Measurements from ENCODE around the gene B3GNT9.
A peak's percentile ranks its signal among the peaks of the same experiment; 100 is the strongest.

B3GNT9 gene

DNA sequence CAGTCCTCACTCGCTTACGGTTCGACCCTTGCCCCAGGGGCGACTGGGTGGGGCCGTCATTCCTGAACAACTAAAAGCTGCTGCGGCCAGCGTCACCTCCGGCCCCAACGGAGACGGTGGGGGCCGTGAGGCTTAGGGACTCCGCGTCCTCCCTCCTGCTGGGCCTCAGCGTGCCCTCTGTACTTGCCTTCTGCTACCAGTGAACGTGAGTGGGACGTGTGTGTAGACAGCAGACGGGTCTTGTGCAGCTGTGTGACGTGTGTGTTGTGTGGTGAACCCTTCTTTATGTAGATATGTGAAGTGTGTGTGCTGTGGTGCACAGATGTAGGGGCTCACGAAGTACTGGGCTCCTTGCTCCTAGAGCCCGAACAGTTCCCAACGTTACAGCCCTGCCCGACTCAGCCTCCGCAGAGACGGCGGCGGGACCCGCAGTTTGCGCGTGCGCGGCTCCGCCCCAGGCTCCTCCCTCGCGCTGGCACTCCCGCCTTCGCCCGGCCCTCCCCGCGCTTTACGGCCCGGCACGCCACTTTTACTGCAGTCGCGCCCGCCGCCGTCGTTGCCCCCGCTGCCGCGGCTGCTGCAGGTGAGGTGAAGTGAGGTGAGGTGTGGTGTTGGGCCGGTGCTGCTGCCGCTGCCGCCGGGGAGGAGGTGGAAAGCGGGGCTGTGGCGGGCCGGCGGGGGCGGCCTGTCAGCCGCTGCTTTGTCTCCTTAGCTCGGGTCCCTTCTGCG is 41.2 kb downstream of the B3GNT9 start, which contains the start of gene PHAF1:
Gene PHAF1 (plus strand): TSS at position 535 of the 729 bp plus-strand sequence. CDS start 235 bp downstream, outside the sequence.
- DNase-seq = peak; percentile 89 to 94 (median 92)

DNA sequence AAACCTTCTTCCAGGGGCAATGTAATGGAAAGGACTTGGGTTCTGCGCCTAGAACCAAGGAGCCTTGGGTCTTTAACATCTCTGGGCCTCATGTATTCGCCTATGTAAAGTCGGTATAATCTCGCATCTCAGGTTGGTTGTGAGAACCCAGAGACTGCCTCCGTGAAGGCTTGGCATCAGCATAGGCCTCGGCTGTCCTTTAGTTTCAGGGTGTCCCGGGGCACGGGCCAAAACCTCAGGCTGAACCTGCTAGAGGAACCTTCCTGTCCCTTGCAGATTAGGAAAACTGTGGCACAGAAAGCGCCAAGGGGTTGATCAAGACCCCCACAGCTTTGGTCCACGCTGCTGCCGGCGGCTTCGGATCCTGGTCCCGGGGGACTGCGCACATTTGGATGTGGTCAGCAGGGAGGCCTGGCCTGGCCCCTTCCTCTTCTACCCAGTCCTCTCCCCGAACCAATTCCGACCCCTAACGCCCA is 41.8 kb downstream of the B3GNT9 start:
- no peak for DNase-seq

DNA sequence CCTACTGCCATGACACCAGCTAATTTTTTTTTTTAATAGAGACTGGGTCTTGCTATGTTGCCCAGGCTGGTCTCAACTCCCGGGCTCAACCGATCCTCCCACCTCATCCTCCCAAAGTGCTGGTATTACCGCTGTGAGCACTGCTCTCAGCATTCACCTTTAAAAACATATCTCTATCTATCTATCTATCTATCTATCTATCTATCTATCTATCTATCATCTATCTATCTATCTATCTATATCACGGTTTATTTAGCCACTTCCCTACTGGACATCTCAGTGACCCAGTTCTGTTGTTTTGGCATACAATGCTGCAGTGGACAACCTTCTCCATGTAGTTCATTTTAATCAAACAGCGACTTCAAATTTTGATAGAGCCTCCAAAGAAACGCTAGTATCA is 42.3 kb downstream of the B3GNT9 start:
- no peak for DNase-seq

DNA sequence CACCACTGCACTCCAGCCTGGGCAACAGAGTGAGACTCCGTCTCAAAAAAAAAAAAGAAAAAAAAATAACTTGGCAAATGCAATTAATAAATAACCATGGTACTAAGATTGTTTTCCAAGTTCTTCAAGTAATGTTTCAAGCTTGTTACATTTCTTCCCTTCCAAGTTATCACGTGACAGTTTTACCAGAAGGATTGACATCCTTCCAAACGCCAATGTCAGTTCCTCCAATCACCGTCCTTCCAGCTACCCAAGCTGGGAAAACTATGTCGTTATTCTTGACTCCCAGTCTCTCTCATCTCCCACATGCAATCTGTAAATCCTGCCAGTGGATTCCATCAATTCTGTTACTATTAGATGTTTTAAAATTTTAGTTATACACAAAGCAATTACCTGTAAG is 44.9 kb downstream of the B3GNT9 start:
- no peak for DNase-seq

DNA sequence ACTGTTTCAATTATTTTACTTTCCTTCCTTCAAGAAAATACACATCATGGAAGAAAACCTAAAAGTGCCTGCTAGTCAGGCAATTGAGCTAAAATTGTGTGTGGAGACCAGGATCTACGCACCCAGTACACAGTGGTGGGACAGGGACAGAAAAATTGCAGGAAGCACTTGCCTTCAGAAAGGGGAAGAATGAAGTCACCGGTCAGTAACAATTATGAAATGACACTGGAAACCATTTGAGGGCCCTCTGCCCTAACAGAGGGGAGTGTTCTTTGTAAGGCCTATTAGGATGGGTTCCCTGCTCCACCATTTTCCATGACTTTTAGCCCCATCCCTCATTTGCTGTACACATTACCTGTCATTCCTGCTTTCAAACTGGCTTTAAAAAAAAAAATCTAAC is 45.6 kb downstream of the B3GNT9 start:
- no peak for DNase-seq

DNA sequence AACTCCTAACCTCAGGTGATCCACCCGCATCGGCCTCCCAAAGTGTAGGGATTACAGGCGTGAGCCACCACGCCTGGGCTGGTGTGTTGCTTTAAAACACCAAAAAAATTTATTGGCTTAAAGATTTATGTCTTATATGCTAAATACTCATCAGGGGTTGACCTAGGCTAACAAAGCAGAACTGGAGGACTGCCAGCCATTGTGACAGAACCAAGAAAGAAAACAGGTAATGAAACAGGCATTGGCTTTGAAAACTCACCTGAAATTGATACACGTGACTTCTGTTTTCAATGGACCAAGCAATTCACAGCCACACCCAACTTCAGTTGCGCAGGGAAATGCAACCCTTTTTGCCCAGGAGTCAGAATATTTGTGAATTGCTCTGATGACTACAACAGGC is 46.0 kb downstream of the B3GNT9 start:
- no peak for DNase-seq

DNA sequence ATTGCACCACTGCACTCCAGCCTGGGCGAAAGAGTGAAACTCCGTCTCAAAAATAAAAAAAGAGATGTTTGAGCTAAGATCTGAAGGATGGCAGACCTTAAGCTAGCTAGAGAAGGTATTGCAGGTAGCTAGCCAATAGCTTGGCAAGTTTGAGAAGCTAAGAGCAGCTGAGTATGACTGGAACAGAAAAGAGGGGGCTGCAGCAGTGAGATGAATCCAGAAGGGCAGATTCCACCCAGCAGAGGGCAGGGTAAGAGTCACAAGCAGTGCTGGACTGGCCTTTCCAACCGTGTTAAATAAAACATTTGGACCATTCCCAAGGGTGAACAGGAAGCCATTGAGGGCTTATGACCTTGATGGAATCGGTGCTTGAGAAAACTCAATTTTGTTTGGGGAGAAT is 46.7 kb downstream of the B3GNT9 start:
- no peak for DNase-seq

DNA sequence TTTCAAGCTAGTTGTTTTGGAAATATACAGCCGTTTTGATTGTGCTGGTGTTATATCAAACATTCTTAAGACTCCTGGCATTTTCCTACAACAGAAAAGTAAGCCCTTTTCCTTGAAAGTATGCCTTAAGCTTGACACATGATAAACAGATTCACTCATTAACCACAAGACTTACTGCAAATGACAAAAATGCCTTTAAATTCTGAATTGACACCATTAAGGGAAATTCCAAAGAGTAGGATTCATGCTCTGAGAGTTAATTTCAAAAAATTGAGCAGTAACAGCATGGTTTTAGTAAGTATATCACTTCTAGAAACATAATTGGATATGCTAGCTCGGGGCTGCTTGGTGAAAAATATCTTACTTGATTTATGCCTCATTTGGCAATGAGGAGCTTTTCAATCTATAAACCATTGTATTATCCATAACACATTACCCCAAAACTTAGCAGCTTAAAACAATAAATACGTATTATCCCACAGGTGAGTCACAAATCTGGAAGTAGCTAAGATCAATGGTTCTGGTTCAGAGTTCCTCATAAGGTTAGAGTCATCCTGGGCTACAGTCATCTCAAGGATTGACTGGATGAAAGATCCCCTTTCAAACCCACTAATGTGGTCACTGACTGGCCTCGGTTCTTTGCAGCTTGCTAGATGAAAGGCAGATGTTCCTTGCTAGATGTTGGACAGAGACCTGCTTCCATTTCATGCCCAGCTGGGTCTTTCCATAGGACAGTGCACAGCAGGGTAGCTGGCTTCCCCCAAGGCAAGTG is 49.3 kb downstream of the B3GNT9 start:
- no peak for DNase-seq

DNA sequence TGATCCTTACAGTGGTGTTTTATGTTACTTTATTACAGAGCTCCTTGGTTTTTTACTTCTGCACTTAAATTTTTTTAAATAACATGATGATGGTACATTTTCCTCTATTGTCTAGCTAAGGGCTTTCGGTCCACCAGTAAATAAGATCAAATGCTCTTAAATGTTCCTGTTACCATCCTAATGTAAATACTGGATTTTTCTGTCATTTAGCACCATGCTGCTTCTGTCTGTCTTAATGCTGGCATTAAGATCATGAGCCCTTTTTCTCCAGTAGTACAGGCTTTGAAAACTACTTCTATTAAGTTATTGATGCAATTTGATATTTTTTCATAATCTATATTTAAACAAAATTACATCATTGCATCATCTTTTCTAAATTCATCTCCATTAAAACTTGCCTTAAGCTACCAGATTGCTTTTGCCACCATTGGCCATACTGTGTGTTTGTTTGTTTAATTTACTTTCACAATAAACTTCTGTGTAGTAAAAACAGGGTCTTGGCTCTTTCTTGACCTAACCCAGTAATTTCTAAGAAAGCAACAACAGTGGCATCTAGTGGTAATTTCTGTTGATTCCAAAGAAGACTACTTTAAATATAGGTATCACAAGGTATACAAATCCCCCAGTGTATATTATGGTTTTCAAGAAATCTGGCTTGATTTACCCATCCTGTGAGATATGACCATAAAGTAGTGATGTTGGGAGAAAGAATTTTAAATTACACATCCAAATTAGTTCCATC is 50.1 kb downstream of the B3GNT9 start:
- DNase-seq = no peak

DNA sequence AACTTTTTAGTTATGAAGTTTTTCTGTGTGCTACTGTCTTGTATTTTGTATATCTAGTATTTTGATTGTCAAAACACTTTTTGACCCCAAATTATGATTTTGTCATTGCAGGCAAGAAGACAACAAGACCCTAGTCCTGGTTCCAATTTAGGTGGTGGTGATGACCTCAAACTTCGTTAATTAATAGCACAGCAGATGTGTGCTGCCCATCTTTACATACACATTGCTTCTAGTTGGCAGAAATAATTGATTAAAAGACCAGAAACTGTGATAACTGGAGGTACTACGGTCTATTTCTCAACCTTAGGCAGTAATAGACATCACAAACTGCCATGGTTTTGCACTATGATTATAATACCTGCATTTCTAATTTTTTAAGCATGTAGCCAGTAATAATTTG is 52.2 kb downstream of the B3GNT9 start:
- DNase-seq = no peak
